ENCODE measurements around the gene GABRG3.

The GABRG3 gene

DNA sequence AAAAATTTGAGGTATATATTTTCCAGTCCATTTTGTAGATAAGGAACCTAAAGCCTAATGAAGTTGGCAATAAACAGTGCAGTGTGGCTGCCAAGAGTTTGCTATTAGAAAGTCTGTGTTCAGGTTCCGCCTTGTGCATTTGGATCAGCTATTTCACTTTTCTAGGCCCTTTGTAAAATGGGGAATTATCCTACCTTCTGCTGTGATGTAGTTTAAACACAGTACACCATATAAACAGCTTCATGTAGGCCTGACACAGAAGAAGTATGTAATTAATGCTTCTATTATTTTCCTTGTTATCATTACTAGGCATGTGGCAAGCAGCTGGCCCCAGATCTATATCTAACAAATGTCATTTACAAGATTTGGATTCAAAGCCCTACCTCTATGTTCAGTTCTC, 456.3 kb downstream of the GABRG3 start:
- TF ChIP-seq, protein P1, sequence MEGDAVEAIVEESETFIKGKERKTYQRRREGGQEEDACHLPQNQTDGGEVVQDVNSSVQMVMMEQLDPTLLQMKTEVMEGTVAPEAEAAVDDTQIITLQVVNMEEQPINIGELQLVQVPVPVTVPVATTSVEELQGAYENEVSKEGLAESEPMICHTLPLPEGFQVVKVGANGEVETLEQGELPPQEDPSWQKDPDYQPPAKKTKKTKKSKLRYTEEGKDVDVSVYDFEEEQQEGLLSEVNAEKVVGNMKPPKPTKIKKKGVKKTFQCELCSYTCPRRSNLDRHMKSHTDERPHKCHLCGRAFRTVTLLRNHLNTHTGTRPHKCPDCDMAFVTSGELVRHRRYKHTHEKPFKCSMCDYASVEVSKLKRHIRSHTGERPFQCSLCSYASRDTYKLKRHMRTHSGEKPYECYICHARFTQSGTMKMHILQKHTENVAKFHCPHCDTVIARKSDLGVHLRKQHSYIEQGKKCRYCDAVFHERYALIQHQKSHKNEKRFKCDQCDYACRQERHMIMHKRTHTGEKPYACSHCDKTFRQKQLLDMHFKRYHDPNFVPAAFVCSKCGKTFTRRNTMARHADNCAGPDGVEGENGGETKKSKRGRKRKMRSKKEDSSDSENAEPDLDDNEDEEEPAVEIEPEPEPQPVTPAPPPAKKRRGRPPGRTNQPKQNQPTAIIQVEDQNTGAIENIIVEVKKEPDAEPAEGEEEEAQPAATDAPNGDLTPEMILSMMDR (IDR thresholded peaks at IDR 0.05; ENCODE audit: insufficient read depth, low read depth, low read length, missing control alignments), result no peak
- H3K4me3 ChIP-seq (ENCODE audit: low read depth, low read length), result no peak overlapping the region
- no peak for DNase-seq (ENCODE audit: low read depth)

DNA sequence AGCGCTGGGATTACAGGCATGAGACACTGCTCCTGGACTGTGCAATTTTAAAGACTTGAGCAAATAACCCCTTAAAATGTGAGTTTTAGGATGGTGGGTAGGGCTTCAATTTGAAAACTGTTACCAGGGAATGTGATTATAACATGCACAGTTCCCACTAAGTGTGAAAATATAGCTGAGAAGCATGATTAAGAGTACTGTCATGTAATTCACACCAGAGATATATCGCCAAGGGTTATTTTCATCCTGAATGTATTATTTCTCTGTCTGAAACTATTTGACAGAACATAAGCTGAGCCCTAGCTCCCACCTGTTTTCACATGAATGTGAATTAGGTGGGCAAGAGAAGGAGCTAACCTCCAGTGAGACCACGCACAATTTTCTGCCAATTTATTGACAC, 457.2 kb downstream of the GABRG3 start:
- no peak overlapping the region for H3K4me3 ChIP-seq (ENCODE audit: low read depth, low read length)
- DNase-seq (ENCODE audit: low read depth), result no peak
- TF ChIP-seq, protein P1 (IDR thresholded peaks at IDR 0.05; ENCODE audit: insufficient read depth, low read depth, low read length, missing control alignments), result no peak

DNA sequence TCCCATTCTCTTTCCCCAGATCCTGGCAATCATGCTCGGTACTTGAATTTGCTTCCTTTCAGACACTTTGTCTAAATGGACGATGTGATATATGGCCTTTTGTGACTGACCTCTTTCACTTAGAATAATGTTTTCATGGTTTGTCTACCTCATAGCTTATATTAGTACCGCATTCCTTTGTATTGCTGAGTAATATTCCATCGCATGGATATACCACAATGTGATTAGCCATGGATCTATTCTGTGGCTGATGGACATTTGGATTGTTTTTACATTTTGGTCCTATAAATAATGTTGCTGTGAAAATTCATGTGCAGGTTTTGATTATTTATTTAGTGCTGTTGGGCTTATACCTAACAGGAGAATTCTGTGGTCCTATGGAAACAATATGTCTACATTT, 458.6 kb downstream of the GABRG3 start:
- TF ChIP-seq, protein P1 (IDR thresholded peaks at IDR 0.05; ENCODE audit: insufficient read depth, low read depth, low read length, missing control alignments), result no peak

DNA sequence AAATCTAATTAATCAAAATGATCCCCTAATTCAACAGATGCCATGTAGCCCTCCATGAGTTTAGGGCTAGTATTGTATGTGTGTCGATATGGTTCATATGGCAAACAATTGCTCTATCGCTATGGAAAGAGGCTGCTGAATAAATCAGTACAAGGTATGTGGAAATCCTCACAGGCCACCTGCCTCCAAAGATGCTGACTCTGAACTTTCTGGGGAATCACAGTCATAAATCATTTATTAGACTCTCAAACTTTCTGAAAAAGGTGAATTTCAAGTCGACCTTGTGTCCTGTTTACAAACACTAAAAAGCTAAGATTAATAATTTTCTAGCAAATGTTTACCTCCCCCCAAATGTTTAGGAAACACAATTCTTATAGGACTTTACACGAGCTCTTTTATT, 462.6 kb downstream of the GABRG3 start:
- TF ChIP-seq, protein P1 (IDR thresholded peaks at IDR 0.05; ENCODE audit: insufficient read depth, low read depth, low read length, missing control alignments), result no peak
- no peak for DNase-seq (ENCODE audit: low read depth)
- no peak overlapping the region for H3K4me3 ChIP-seq (ENCODE audit: low read depth, low read length)

More for the DNA sequence above, 458.6 kb downstream of the GABRG3 start:
- DNase-seq (ENCODE audit: low read depth), result no peak
- no peak overlapping the region for H3K4me3 ChIP-seq (ENCODE audit: low read depth, low read length)

DNA sequence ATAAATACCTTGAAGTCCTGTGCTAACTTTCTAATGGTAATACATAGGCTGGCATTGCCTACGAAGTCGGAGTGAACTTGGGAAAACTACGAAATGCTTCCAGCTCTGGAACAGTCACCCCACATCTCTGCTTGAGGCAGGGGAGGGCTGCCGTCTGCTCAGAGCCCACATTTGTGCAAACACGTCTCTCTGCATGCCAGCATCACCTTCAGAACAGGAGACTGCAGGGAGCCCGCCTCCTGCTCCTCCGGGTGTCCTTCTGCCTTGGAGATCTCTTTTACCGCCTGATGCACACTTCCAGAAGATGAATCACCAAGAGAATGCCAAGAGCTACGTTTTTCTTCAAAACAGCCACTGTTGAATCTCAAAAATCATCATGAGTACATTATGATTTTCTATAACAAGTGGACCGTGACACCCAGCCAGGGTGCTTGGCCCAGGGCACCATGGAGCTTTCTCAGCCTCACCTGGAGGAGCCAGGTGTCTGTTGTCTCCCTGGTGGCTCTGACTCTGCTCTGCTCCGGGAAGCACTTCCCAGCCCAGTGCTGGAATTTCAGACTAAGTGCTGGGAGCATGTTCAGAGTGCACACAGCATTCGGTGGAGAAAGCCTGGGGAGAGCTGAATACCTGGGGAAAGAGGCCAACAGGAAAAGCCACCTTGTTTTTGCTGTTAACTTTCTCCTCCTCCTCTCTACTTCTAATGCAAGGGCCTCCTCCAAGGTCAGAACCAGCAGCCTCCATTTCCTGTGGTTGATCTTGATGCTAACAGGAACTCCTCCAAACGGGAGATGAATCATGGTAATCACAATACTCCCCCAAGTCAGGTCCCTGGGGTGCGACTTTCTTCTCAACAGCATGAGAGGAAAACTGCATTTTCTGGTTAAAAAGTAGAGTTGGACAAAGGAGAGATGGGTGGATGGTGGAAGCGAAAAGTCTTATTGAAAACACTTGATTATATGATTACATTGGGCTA, 467.7 kb downstream of the GABRG3 start:
- TF ChIP-seq, protein P1 (IDR thresholded peaks at IDR 0.05; ENCODE audit: insufficient read depth, low read depth, low read length, missing control alignments), result no peak
- no peak for DNase-seq (ENCODE audit: low read depth)
- H3K4me3 ChIP-seq (ENCODE audit: low read depth, low read length), result no peak overlapping the region

DNA sequence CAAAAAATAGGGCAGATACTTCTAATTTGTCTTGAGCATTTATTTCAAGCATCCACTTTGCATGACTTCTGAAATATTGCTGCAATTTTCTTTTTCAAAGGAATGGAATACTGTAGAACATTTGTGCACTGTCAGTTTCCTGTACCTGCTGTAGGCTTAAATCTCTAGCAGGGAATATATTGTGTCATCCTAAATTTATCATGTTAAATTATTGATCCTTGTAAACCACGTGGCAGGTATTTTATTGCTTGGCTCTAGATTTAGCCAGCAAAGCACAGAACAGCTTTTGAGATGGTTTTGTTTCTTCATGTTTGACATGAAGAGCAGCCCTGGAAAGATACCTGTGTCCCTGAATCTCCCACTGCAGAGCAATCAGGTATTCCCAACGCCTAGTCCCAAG, 470.1 kb downstream of the GABRG3 start:
- DNase-seq (ENCODE audit: low read depth), result no peak
- H3K4me3 ChIP-seq (ENCODE audit: low read depth, low read length), result no peak overlapping the region
- TF ChIP-seq, protein P1 (IDR thresholded peaks at IDR 0.05; ENCODE audit: insufficient read depth, low read depth, low read length, missing control alignments), result no peak

All from GM12865 (cell line).